ENCODE results near the gene FAM72C.
"Not testable (repeated sequence)": the region's sequence is repeated elsewhere in the genome, so short reads cannot be mapped to it uniquely, and the experiment has no call there.

Gene FAM72C

GRCh38 chr1:143945253-143945652, 26.5 kb downstream of the FAM72C start:
- H3K4me3 Mint-ChIP-seq; H3K9me3 Mint-ChIP-seq (ENCODE audit: low read depth); H3K27me3 Mint-ChIP-seq; H3K36me3 Mint-ChIP-seq; H3K27ac Mint-ChIP-seq; H3K4me1 Mint-ChIP-seq (ENCODE audit: low read depth): not testable (repeated sequence)

- H3K4me3 Mint-ChIP-seq; H3K27me3 Mint-ChIP-seq; H3K9me3 Mint-ChIP-seq (ENCODE audit: low read depth); H3K27ac Mint-ChIP-seq; H3K4me1 Mint-ChIP-seq (ENCODE audit: low read depth); H3K36me3 Mint-ChIP-seq: not testable (repeated sequence)
These were observed 27.1 kb downstream of the FAM72C start for GRCh38 chr1:143944576-143945240.

- H3K4me3 Mint-ChIP-seq; H3K4me1 Mint-ChIP-seq (ENCODE audit: low read depth); H3K27me3 Mint-ChIP-seq; H3K9me3 Mint-ChIP-seq (ENCODE audit: low read depth); H3K36me3 Mint-ChIP-seq; H3K27ac Mint-ChIP-seq: not testable (repeated sequence)
These were observed 28.3 kb downstream of the FAM72C start for GRCh38 chr1:143943319-143943978.

GRCh38 chr1:143942238-143942860, 29.4 kb downstream of the FAM72C start:
- not testable (repeated sequence) for H3K27me3 Mint-ChIP-seq; H3K27ac Mint-ChIP-seq; H3K9me3 Mint-ChIP-seq (ENCODE audit: low read depth); H3K4me3 Mint-ChIP-seq; H3K4me1 Mint-ChIP-seq (ENCODE audit: low read depth); H3K36me3 Mint-ChIP-seq

GRCh38 chr1:143939666-143940065, 32.1 kb downstream of the FAM72C start:
- H3K36me3 Mint-ChIP-seq; H3K4me3 Mint-ChIP-seq; H3K9me3 Mint-ChIP-seq (ENCODE audit: low read depth); H3K4me1 Mint-ChIP-seq (ENCODE audit: low read depth); H3K27me3 Mint-ChIP-seq; H3K27ac Mint-ChIP-seq: not testable (repeated sequence)

GRCh38 chr1:143938922-143939321, 32.9 kb downstream of the FAM72C start:
- H3K27me3 Mint-ChIP-seq; H3K9me3 Mint-ChIP-seq (ENCODE audit: low read depth); H3K4me1 Mint-ChIP-seq (ENCODE audit: low read depth); H3K36me3 Mint-ChIP-seq; H3K4me3 Mint-ChIP-seq; H3K27ac Mint-ChIP-seq: not testable (repeated sequence)

- not testable (repeated sequence) for H3K36me3 Mint-ChIP-seq; H3K9me3 Mint-ChIP-seq (ENCODE audit: low read depth); H3K4me3 Mint-ChIP-seq; H3K27ac Mint-ChIP-seq; H3K4me1 Mint-ChIP-seq (ENCODE audit: low read depth); H3K27me3 Mint-ChIP-seq
These were observed 35.2 kb downstream of the FAM72C start for GRCh38 chr1:143936457-143937115.

GRCh38 chr1:143919127-143919526, 52.7 kb downstream of the FAM72C start:
- H3K4me1 Mint-ChIP-seq (ENCODE audit: low read depth); H3K27me3 Mint-ChIP-seq; H3K36me3 Mint-ChIP-seq; H3K4me3 Mint-ChIP-seq; H3K27ac Mint-ChIP-seq; H3K9me3 Mint-ChIP-seq (ENCODE audit: low read depth): not testable (repeated sequence)

GRCh38 chr1:143918552-143918951, 53.2 kb downstream of the FAM72C start:
- H3K27ac Mint-ChIP-seq; H3K4me3 Mint-ChIP-seq; H3K36me3 Mint-ChIP-seq; H3K9me3 Mint-ChIP-seq (ENCODE audit: low read depth); H3K27me3 Mint-ChIP-seq; H3K4me1 Mint-ChIP-seq (ENCODE audit: low read depth): not testable (repeated sequence)

- H3K27me3 Mint-ChIP-seq; H3K4me1 Mint-ChIP-seq (ENCODE audit: low read depth); H3K27ac Mint-ChIP-seq; H3K4me3 Mint-ChIP-seq; H3K9me3 Mint-ChIP-seq (ENCODE audit: low read depth); H3K36me3 Mint-ChIP-seq: not testable (repeated sequence)
These were observed 58.1 kb downstream of the FAM72C start for GRCh38 chr1:143913705-143914104.
